Transverse colon (tissue), 3 donors: Measurements from ENCODE around the gene PRSS1.

Source experiments
- CTCF ChIP-seq, 5 experiments: fragments of 200-600 bp in 3 of 5; fragments of 450-650 bp in 2 of 5; sonication (generic) in 3 of 5; IDR thresholded peaks; 1 replicate in 2 of 5; 2 replicates in 3 of 5; pipeline ENCODE4 v1.5.1; 2016 to 2017; ENCODE audit warnings: antibody characterized with exemption in 5 of 5, inconsistent platforms in 3 of 5, mild to moderate bottlenecking in 2 of 5, moderate library complexity in 1 of 5
- POLR2A ChIP-seq: fragments of 450-650 bp; IDR thresholded peaks from one replicate; pipeline ENCODE4 v1.6.1; 2016; ENCODE audit warnings: antibody characterized with exemption, mild to moderate bottlenecking, moderate library complexity

- TF ChIP-seq CTCF (IDR thresholded peaks at IDR 0.05) (no peak), POLR2A (no peak)
Observed at GRCh38 chr7:142703655-142704305, 45.5 kb upstream of the PRSS1 start.
